NCI-H82 (cell line): ENCODE measurements around the gene EDN1.
"Not testable (repeated sequence)": the region's sequence is repeated elsewhere in the genome, so short reads cannot be mapped to it uniquely, and the experiment has no call there.

Source experiments
- DNase-seq: peaks from one replicate; lab custom pipeline; 2025; lab: John Stamatoyannopoulos, UW

EDN1 gene

DNA sequence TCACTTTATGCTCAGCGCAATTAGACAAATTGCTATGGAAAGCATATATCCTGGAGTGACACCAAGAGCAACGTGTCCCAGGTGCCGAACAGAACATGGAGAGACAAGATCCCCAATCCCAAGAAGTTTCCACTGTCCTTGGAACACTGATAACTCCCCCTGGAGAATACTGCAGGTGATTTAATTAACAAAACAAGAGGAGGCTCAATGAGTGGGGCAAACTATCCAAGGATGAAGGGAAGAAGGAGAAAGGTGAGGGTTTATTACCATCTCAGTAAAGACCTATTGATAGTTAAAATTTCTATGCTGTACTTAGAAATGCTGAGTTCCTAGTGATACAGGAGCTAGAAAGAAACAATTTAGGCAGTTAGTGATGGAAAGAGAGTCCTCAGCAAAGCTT is 35.7 kb downstream of the EDN1 start:
- no peak for DNase-seq

DNA sequence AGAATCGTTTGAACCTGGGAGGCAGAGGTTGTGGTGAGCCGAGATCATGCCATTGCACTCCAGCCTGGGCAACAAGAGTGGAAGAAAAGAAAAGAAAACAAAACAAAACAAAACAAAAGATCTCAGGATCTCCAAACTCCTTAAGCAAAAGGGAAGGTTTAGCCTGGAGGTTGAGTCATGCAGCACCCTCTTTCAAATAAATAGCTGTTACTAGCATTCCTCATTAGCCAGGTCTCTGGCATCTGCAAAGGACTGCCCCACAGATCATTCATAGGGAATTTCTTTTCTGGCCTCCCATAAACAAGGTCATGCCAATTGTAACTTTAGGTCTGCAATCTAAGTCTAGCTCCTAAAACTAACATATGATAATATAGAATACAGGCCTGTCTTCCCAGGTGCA is 37.2 kb downstream of the EDN1 start:
- DNase-seq: no peak

DNA sequence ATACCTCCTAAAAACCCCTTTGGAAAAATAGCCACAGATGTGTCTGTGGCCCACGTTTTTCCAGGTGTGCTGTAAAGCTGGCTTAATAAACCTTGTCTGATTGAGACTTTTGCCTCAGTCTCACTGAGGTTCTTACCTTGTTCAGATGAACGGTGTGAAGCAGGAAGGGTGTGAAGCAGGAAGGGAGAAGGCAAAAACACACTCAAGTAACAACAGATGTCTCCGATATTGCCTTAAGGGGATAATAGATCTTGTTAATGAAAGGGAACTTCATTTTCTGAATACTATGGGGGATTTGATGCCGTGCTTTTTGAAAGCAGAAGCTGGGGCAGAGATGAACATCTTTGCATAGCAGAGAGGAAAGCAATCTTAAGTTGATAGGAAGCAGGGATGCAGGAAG is 37.8 kb downstream of the EDN1 start:
- DNase-seq: peak; percentile 27

DNA sequence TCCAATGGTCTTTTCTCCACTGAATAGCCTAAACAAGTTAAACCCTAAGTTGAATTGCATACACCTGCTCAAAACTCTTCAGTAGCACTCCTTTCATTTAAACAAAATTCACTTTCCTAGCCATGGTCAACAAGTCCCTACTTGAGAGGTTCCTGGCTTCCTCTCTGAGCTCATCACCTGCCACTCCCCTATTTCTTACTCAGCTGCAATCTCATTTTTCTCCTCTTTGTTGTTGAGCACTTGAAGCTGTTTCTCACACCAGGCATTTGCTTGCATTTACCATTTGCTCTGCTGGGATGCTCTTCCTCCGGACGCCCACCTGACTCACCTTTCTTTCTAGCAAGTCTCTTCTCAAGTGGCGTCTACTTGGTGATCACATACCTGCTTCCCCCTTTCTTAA is 38.5 kb downstream of the EDN1 start:
- no peak for DNase-seq

DNA sequence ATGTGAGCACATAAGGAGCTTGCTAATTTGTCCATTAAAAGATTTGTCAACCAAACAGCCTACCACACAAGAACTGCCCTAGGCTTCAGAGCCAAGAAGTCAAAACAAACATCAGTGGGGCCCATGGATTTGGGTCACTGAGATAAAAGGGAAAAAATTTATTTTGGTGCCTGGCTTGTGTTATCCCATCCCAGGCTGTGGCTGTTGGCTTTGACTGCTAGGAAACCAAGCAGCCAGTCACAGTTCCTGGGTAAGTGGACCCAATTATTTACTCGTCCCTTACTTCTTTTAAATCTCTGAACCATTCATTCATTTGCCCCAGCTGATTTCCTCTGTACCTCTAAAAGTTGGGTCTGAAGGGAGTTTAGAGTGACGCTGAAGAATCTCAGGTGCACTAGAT is 41.3 kb downstream of the EDN1 start:
- no peak for DNase-seq

GRCh38 chr6:12331951-12332749 is 42.0 kb downstream of the EDN1 start:
- no peak for DNase-seq

DNA sequence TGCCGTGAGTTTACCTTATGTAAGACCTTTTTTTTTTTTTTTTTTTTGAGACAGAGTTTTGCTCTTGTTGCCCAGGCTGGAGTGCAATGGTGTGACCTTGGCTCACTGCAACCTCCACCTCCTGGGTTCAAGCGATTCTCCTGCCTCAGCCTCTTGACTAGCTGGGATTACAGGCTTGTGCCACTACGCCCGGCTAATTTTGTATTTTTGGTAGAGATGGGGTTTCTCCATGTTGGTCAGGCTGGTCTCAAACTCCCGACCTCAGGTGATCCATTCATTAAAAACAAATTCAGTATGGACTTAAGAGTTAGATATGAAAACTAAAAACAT is 42.6 kb downstream of the EDN1 start:
- DNase-seq: not testable (repeated sequence)

GRCh38 chr6:12333128-12333527 is 43.0 kb downstream of the EDN1 start:
- DNase-seq: no peak

- DNase-seq: no peak
These were observed 44.5 kb downstream of the EDN1 start for GRCh38 chr6:12334526-12335130.

- DNase-seq: no peak
These were observed 45.0 kb downstream of the EDN1 start for GRCh38 chr6:12335131-12335527.

- DNase-seq: no peak
These were observed 45.6 kb downstream of the EDN1 start for GRCh38 chr6:12335717-12336116.

DNA sequence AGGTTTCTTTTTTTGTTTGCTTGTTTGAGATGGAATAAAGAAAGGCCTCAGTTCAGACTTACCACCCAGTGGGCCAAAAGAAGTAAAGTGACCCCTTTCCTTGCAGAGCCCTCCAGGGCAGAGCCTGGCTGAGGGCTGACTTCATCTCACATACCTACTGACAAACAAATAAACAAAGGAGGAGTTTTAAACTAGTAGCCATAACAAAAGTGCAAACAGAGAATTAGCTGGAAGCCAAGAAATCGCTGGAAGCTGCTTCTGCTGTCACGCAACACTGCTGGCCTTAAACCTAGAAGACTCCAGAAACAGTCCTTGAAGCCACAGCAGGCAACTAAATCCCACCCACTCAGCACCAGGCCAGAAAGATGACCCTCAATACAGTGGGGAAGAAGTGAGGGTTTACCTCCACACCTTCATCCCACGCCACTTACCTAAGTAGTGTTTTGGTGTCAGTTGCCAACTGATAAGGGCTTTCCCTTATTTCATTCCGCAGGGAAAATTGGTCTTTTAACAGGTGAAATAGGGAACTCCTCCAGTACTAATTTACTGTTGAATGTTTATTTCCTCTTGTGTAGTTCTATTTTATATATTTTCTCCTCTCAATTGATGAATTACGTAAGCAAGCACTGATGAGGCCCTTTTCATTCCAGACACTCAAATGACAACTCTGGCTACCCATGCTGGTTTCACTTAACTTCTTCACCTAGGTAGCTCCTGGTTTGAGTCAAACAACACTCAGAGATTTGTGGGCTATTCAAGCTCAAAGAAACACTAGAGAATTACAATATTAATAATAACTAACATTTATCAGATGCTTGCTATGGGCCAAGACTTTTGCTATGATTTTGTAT is 46.2 kb downstream of the EDN1 start:
- DNase-seq: no peak

- DNase-seq: no peak
These were observed 48.9 kb downstream of the EDN1 start for GRCh38 chr6:12339022-12339421.

DNA sequence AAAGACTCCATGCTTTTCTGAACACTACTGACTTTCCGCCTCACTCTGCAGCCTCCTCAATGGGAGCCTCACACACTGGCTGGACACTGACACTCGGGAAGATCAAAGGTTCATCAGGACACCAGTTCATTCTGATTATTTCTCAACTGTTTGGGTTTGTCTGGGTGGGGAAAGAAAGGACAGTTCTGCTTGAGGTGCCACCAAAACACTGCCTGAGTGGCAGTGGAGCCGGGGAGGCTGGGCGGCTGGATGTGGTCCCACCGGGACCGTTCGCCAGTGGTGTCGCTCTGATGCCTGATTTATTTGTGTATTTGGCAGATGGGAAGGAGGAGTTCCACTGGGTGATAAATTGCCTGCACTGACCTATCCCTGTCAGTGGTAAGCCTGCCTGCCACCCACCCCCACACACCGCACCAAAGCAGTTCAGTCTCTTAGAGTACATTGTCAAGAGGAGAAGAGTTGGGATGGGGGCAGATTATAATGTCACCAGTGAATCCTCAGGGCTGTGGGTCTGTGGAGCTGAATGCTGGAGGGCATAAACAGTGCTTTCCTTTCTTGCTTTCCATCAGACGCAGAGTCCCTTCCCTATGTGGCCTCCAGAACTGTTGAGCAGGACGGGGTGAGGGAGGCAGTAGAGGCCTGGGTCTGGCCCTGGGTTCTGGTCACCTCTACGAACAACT is 49.8 kb downstream of the EDN1 start:
- DNase-seq: peak; percentile 87

GRCh38 chr6:12340488-12340818 is 50.3 kb downstream of the EDN1 start:
- no peak for DNase-seq

- no peak for DNase-seq
These were observed 52.5 kb downstream of the EDN1 start for GRCh38 chr6:12342664-12343063.

DNA sequence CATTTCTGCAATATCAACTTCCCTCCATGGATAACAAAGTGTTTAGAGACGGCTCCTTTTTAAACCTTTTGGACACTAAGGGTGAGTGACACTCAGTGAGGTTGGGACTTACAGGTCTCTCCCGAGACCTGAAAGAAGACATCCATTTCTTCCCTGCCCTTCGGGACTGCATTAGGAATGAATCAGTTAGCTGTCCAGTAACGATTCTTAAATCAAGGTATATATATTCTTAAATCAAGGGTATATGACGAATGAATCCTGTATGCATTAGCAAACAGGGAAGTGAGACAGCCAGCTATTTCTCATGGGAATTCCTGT is 52.9 kb downstream of the EDN1 start:
- no peak for DNase-seq

DNA sequence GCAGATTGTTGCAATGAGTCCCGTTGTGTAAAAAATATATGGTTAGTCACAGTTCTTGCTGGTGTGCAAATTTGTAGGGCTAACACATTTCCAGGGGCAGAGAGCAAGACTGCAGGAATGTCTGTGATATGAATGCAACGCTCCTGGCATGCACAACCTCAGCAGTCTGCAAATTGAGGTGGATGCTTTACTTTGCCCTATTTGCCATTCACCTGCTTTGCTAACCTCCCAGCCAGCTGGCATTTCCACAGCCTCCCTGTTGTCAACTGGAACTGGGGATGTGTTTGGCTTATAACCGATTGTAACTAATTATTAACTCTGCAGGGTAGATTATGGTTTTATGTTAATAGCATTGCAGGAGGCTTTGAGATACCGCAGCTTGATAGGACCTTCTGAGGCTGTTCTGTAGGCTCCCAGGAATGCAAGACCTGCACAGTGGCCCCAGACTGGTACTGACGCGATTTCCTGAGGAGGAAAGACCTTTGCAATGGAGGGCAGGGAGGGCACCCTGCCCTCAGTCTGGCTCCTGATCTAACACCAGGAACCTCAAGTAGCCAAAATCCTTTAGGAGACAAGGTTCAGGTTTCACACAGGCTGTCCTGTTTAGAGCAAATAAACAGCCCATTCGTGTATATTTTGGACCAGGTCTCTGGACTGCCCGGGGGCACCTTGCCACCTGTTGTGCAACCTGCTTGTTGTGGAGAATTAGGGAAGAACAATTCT is 53.4 kb downstream of the EDN1 start:
- DNase-seq: peak; percentile 10

DNA sequence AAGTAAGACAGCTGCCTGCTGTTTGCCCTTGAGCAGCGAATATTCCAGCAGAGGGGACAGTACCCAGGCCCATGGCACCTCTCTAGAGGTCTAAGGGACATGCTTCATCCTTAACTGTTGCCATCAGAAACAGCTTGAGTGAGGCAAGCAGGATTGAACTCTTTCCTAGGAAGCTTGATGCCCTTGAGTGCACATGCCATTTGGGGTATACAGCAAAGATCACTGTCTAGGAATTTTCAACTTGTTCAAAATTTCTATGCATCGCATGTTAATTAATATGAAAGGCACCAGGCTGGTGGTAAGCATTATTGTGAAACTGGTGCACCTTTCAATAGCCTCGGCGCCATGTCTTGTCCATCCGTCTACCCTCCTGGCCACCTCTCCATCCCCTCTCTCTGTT is 54.1 kb downstream of the EDN1 start:
- no peak for DNase-seq

DNA sequence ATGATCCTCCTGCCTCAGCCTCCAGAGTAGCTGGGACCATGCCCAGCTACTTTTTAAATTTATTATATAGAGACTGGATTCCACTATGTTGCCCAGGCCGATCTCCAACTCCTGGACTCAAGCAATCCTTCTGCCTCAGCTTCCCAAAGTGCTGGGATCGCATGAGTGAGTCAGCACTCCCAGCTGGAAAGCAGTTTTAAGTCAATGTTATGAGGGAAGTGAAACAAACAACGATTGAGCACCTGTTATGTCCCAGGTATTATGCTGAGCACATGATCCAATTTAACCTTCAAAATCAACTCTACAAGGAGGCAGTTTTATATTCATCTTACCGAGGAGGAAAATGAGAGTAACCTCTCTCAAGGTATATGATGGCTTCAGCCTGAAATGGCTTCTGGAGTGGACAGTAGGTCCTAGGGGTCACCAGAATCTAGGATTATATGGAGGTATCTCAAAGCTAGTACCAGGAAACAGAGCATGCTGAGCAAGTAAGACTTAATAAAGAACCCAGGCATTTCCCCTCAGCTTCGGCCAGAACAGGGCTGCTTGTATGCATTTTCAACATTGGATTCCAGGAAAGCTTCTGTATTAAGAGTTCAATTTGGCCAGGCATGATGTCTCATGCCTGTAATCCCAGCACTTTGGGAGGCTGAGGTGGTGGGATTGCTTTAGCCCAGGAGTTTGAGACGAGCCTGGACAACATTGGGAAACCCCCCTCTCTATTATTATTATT is 55.0 kb downstream of the EDN1 start:
- no peak for DNase-seq

DNA sequence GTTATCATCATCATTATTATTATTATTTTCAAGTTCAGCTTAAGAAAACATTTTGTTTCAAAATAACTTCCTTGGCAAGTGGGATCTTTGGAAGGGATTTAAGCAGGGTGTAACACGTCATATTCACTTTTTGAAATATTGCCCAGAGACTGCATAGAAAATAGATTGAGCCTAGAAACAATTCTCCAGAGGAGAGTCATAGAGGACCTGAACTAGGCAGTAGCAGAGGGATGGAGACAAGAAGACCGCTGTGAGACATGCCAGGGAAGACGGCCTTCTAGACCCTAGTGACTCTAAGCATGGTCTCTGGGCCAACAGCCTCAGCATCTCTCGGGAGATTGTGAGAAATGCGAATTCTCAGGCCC is 55.5 kb downstream of the EDN1 start:
- DNase-seq: no peak
